ENCODE measurements around the gene CNGA4. TPM values are rescaled to one million over a fixed set of nuclear protein-coding genes. Genes with fewer than 3 reads are reported as not detected.
"Not testable (repeated sequence)": the region's sequence is repeated elsewhere in the genome, so short reads cannot be mapped to it uniquely, and the experiment has no call there.

The CNGA4 gene
- total RNA-seq, 2 donors from 2014 or later = not detected

DNA sequence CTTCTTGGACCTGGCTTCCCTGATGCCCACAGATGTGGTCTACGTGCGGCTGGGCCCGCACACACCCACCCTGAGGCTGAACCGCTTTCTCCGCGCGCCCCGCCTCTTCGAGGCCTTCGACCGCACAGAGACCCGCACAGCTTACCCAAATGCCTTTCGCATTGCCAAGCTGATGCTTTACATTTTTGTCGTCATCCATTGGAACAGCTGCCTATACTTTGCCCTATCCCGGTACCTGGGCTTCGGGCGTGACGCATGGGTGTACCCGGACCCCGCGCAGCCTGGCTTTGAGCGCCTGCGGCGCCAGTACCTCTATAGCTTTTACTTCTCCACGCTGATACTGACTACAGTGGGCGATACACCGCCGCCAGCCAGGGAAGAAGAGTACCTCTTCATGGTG, 1.2 kb downstream of the CNGA4 start:
- H3K4me1 ChIP-seq (ENCODE audit: control insufficient read depth in 1 of 2, low read depth in 2 of 2) = no peaks in the 10 kb centered on the region
- TF ChIP-seq, protein P1, sequence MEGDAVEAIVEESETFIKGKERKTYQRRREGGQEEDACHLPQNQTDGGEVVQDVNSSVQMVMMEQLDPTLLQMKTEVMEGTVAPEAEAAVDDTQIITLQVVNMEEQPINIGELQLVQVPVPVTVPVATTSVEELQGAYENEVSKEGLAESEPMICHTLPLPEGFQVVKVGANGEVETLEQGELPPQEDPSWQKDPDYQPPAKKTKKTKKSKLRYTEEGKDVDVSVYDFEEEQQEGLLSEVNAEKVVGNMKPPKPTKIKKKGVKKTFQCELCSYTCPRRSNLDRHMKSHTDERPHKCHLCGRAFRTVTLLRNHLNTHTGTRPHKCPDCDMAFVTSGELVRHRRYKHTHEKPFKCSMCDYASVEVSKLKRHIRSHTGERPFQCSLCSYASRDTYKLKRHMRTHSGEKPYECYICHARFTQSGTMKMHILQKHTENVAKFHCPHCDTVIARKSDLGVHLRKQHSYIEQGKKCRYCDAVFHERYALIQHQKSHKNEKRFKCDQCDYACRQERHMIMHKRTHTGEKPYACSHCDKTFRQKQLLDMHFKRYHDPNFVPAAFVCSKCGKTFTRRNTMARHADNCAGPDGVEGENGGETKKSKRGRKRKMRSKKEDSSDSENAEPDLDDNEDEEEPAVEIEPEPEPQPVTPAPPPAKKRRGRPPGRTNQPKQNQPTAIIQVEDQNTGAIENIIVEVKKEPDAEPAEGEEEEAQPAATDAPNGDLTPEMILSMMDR (IDR thresholded peaks at IDR 0.05) = no peak
- no peaks in the 10 kb centered on the region for H3K36me3 ChIP-seq
- ATAC-seq (ENCODE audit: insufficient number of reproducible peaks, low FRiP score, low read depth) = no peak
- H3K27me3 ChIP-seq (replicated peaks; ENCODE audit: insufficient read depth) = no peaks in the 10 kb centered on the region
- no peak overlapping the region for H3K4me3 ChIP-seq
- no peak for DNase-seq (ENCODE audit: low spot score)
- H3K9me3 ChIP-seq = no peaks in the 10 kb centered on the region
- H3K27ac ChIP-seq = no peak overlapping the region

DNA sequence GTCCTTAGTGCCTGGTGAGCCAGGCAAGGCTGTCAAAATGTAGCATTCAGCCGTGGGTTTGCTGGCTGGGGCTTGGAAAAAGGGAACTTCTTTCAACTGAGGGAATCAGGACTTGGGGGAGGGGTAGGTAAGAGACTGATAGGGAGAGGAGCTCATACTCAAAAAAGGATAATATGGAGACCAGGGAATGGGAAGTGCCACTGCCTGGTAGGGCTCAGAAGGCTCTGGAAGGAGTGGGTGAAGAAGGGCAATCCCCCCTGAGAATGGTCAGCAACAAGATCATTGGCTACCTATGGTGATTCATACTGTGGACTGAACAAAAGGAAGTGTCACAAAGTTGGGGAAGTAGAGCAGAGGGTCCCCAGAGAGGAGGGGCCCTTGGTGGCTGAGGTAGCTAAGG, 1.9 kb downstream of the CNGA4 start:
- Histone ChIP-seq H3K4me3 (no peak overlapping the region), H3K9me3 (no peaks in the 10 kb centered on the region), H3K27me3 (replicated peaks; ENCODE audit: insufficient read depth) (no peaks in the 10 kb centered on the region), H3K4me1 (ENCODE audit: control insufficient read depth in 1 of 2, low read depth in 2 of 2) (no peaks in the 10 kb centered on the region), H3K36me3 (no peaks in the 10 kb centered on the region), H3K27ac (no peak overlapping the region)
- TF ChIP-seq, protein P1 (IDR thresholded peaks at IDR 0.05) = no peak
- ATAC-seq (ENCODE audit: insufficient number of reproducible peaks, low FRiP score, low read depth) (no peak), DNase-seq (ENCODE audit: low spot score) (no peak)

DNA sequence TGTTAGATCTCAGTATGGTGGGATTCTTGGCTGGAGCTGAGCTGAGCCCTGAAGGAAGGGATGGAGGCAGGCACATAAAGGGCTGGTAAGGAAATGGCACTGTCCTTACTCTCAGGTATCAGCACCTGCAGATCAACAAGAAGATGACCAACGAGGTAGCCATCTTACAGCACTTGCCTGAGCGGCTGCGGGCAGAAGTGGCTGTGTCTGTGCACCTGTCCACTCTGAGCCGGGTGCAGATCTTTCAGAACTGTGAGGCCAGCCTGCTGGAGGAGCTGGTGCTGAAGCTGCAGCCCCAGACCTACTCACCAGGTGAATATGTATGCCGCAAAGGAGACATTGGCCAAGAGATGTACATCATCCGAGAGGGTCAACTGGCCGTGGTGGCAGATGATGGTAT, 2.4 kb downstream of the CNGA4 start:
- no peaks in the 10 kb centered on the region for H3K36me3 ChIP-seq
- no peak for ATAC-seq (ENCODE audit: insufficient number of reproducible peaks, low FRiP score, low read depth)
- H3K27me3 ChIP-seq (replicated peaks; ENCODE audit: insufficient read depth) = no peaks in the 10 kb centered on the region
- H3K9me3 ChIP-seq = no peaks in the 10 kb centered on the region
- TF ChIP-seq, protein P1 (IDR thresholded peaks at IDR 0.05) = no peak
- no peak for DNase-seq (ENCODE audit: low spot score)
- H3K4me3 ChIP-seq = no peak overlapping the region
- H3K4me1 ChIP-seq (ENCODE audit: control insufficient read depth in 1 of 2, low read depth in 2 of 2) = no peaks in the 10 kb centered on the region
- H3K27ac ChIP-seq = no peak overlapping the region

DNA sequence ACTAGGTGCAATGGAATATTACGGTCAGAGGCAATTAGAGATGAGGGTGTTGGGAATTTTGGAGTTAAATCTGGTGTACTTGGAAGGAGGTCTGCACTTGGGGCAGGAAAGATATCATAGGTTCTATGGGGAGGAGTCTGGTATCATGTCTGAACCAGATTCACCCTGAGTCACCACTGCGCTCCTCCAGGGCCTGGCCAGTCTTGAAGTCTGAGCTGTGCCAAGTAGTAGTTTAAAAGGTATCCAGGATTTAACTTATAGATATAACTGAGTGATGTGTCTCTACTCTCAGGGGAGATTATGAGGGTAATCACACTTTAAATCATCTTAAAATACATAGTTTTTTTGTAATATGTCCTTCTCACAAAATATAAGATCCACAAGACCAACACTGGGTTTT, 6.6 kb downstream of the CNGA4 start:
- H3K27me3 ChIP-seq (replicated peaks; ENCODE audit: insufficient read depth) = no peaks in the 10 kb centered on the region
- ATAC-seq (ENCODE audit: insufficient number of reproducible peaks, low FRiP score, low read depth) (no peak), DNase-seq (ENCODE audit: low spot score) (no peak)
- no peak overlapping the region for H3K27ac ChIP-seq
- H3K36me3 ChIP-seq = no peaks in the 10 kb centered on the region
- H3K4me1 ChIP-seq (ENCODE audit: control insufficient read depth in 1 of 2, low read depth in 2 of 2) = peaks cover 0 to 9% of the 10 kb centered on the region in 2 donors
- TF ChIP-seq, protein P1 (IDR thresholded peaks at IDR 0.05) = no peak
- no peaks in the 10 kb centered on the region for H3K9me3 ChIP-seq
- H3K4me3 ChIP-seq = no peak overlapping the region

DNA sequence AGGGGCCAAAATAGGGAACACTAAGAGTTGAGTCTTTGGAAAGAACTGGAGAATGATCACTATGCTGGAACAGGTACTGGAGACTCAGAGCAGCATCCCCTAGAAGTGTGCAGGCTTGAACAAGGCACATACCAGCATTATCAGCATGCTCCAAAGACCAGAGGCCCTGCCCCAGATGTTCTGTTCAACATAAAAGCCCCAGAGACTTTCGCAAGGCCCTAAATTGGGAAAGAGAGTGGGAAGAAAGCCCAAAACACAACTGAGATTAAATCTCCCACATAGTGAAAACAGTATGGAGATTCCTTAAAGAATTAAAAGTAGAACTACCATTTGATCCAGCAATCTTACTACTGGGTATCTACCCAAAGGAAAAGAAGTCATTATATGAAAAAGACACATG, 9.4 kb downstream of the CNGA4 start:
- no peaks in the 10 kb centered on the region for H3K36me3 ChIP-seq
- no peak for DNase-seq (ENCODE audit: low spot score)
- no peaks in the 10 kb centered on the region for H3K27me3 ChIP-seq (replicated peaks; ENCODE audit: insufficient read depth)
- TF ChIP-seq, protein P1 (IDR thresholded peaks at IDR 0.05) = no peak
- H3K9me3 ChIP-seq = no peaks in the 10 kb centered on the region
- ATAC-seq (ENCODE audit: insufficient number of reproducible peaks, low FRiP score, low read depth) = no peak
- peaks cover 0 to 9% of the 10 kb centered on the region in 2 donors for H3K4me1 ChIP-seq (ENCODE audit: control insufficient read depth in 1 of 2, low read depth in 2 of 2)
- no peak overlapping the region for H3K27ac ChIP-seq
- H3K4me3 ChIP-seq = no peak overlapping the region

DNA sequence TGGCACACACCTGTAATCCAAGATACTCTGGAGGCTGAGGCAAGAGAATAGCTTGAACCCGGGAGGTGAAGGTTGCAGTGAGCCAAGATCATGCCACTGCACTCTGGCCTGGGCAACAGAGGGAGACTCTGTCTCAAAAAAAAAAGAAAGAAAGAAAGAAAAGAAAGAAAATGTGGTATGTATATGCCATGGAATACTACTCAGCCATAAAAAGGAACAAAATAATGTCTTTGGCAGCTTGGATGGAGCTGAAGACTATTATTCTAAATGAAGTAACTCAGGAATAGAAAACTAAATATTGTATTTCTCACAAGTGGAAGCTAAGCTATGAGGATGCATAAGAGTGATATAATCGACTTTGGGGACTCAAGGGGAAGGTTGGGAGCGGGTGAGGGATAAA, 10.0 kb downstream of the CNGA4 start:
- not testable (repeated sequence) for ATAC-seq (ENCODE audit: insufficient number of reproducible peaks, low FRiP score, low read depth); H3K4me1 ChIP-seq (ENCODE audit: control insufficient read depth in 1 of 2, low read depth in 2 of 2); H3K36me3 ChIP-seq; H3K9me3 ChIP-seq; DNase-seq (ENCODE audit: low spot score); H3K27me3 ChIP-seq (replicated peaks; ENCODE audit: insufficient read depth); H3K27ac ChIP-seq; H3K4me3 ChIP-seq
